GM19328 (cell line): ENCODE data around the gene ARHGEF10L.

ENCODE experiments used
- ATAC-seq: cut with Tn5 transposase; IDR thresholded peaks from one replicate; pipeline ENCODE4 v1.9.1; 2021; ENCODE audit warnings: mild to moderate bottlenecking, moderate library complexity; ENCODE audit not compliant: unreplicated experiment

Gene ARHGEF10L

DNA sequence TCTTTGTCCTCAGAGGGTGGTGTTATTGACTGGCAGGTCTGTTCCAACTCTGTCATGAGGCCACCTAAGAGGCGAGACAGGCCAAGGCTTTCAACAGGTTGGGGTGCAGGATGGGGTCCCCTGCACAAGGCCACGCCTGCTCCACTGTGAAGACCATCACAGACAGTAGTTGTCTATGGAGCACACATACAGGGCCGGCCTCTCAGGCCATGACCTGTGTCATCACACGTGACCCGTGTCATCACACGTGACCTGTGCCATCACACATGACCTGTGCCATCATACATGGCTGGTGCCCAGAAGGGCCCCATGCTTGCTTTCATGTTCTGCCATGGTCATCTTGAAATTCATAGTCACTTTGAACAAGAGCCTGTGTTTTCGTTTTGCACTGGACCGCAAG, 91.9 kb downstream of the ARHGEF10L start:
- no peak for ATAC-seq

DNA sequence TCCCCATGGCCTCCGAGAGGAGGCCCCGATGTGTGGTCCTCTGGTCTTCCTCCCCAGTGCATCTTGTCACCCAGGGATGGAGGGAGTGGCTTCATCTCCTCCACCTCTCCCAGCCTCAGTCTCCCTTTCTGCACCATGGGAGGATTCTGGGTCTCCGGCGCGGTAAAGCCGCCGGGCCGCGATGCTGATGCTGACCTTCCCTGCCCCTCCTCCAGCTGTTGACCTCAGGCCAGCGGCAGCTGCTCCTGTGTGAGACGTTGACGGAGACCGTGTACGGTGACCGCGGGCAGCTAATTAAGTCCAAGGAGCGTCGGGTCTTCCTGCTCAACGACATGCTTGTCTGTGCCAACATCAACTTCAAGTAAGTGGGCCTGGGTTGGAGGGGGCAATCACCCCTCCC, 92.6 kb downstream of the ARHGEF10L start:
- no peak for ATAC-seq

DNA sequence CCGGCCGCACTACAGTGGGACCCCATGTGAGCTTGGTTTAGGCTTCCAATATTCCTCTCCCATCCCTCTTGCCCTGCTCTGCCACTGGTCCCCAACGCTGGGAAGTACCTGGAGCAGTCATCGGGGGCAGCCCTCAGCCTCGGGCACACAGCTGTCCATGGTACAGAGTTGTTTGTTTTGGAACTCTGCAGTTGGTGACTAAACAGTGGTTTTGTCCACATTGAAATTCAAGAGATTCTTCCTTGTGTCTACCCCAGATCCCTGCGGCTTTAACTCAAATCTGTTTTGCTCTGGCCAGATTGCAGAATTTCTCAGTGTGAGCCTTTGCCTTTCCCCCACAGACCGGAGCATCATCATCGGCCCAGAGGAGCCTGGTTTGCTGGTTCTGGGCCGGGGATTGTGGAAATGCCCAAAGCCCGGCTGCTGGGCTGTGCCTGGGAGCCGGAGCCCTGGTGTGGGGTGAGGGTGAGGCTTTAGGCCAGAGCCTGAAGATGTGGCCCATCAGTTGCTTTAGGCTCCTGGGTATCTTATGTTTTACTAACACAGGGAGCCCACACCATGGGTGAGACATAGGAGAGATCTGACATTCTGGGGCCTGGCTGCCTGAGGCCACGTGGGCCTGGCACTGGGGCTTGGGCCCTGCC, 93.2 kb downstream of the ARHGEF10L start:
- ATAC-seq: no peak

DNA sequence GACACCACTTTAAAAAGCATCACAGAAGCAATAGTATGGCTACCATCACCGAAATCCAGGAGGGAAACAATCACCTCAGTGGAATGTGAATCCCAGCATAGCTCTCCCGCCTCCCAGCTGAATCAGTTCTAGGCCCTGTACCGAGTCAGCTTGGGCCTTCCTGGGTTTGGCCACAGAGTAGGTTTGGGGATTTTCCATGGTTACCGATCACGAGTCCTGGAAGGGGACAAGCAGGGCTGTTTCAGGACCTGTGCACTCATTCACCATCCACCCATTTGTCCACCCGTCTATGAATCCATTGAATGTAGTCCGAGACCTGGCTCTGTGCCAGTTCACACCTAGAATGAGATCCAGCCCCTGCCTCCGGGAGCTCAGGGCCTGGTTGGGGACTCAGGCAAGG, 94.2 kb downstream of the ARHGEF10L start:
- ATAC-seq: no peak

DNA sequence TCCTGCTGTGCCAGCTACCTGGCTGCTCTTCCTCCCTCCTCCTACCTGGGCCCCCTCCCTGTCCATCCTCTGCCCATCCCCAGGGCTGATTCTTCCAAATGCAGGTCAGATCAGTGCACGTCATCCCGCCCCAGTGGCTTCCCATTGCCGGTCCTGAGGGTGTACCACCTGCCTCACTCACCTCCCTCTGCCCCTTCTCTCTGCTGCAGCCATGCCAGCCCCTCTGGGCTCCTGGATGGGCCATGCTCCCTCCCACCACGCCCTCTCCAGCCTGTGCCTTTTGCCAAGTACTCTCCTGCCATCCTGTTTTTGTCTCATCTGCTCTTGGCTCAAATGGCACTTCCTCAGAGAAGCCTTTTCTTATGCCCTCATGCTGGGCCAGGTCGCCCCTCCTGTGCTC, 95.8 kb downstream of the ARHGEF10L start:
- no peak for ATAC-seq

DNA sequence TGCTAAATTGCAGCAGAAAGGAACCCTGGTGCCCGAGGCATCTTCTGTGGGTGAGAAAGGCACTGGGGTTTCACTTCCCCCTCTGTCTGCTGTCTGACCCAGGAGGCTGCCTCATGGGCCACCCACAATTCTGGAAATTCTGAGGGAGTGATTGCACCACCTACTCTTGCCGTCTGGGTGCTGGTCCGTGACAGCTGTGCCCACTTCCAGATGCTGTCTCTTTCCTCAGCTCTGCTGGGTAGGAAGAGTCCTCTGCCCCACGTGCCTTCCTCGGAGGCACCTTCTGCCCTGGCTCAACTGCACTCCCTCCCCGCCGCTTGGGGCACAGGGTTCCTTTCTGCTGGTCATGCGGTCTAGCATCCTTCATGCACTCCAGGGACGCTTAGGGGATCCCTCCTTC, 96.3 kb downstream of the ARHGEF10L start:
- no peak for ATAC-seq

DNA sequence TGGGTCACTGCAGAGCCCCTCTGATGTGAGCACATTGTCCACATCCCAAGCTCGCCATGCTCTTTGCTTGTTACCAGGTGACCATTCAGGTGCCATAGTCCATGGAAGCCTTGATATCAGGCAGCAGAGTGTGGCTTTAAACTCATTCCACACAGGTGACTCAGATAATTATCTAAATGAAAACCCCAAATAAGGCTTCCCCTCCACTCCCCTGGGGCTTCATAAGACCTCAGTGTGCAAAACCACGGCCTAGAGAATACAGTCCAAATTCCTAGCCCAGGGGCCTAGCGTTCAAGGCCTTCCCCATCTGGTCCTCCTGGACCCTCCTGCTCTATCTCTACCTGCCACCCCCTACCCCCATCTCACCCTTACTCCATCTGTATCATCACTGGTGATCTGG, 97.1 kb downstream of the ARHGEF10L start:
- ATAC-seq: no peak

DNA sequence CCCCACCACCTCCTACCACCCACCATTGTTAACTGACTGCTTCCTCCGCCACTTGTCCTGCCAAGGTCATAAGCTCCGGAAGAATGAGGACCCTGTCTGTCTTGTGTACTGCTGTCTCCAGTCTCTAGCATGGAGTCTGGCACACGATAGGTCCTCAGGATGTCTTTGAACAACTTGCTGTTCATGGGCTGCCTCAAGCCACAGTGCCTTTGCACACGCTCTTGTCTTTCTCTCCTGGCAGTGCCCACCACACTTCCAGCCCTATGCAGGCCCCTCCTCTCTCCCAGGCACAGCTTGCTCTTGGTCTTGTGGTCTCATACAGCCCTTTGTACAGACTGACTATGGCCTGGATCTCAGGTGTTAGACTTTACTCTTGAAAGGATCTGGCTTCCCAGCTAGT, 97.6 kb downstream of the ARHGEF10L start:
- ATAC-seq: no peak

DNA sequence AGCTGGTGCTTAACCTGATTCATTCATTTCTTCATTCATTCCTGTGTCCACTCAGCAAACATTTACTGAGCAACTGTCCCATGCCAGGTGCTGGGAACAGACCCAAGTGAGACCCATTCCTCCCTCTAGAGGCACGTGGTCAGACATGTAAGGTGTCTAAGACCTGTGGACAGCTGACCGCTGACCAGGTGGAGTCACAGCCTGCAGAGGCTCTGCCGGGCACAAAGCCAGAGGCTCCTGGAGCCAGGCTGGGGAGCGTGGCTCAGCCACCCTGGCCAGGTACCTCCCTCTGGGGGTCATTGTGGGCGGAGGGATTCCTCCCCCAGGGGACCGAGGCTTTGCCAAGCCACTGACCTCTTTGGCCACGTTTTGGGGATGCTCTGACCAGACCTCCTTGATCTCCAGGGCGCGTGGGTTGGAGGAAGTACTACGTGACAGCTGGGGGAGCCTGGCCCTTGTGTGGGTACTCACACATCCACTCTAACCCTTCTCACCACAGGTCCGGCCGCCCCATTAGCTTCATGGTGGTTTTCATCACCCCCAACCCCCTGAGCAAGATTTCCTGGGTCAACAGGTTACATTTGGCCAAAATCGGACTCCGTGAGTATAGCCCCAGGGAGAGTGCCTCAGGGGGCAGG, 100.3 kb downstream of the ARHGEF10L start:
- no peak for ATAC-seq

DNA sequence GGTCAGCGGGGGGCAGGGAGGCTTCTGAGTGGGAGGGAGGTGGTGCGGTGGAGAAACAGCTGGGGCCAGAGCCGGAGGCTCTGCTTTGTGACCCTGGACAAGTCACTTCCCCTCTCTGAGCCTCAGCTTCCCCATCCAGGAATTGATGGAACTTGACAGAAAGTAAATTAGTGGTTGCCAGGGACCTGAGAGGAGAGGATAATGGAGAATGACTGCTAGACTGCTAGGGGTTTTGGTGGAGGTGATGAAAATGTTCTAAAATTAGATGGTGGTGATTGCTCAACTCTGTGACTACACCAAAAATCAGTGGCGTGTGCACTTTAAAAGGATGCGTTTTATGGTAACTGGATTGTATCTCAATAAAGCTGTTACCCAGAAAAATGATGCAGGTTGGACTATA, 100.9 kb downstream of the ARHGEF10L start:
- ATAC-seq: no peak

DNA sequence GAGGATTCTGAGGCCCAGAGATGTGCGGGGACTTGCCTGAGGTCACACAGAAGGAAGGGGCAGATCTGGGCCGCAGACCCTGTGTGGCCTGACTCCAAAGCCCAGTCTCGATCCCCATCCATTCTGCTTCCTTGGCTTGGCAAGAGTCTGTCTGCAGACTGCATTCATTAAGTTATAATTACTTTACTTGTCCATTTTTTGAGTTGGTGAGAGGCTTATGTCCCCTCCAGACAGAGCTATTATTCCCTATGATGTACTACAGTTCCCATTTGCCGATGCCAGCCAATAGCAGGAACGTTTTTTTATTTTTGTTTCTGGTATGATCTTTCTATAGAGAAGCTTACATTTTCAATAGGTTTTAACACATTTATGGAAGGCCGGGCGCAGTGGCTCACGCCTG, 101.5 kb downstream of the ARHGEF10L start:
- no peak for ATAC-seq

DNA sequence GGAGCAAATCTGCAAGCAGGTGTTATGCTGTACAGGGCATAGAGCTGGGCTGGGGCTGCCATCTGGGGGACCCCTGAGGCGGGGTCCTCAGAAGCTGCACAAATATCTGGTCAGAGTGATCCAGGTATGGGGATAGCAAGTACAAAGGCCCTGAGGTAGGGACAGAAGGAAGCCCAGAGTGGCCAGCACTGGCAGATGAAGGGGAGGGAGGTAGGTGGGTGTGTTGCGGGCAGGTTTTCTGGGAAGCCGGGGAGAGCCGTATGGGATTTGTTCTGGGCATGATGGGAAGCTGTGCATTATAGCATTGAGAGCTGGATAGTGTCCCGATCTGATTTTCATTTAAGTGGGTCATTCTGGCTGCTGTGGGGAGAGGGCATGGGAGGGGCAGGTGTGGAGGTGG, 102.7 kb downstream of the ARHGEF10L start:
- no peak for ATAC-seq

DNA sequence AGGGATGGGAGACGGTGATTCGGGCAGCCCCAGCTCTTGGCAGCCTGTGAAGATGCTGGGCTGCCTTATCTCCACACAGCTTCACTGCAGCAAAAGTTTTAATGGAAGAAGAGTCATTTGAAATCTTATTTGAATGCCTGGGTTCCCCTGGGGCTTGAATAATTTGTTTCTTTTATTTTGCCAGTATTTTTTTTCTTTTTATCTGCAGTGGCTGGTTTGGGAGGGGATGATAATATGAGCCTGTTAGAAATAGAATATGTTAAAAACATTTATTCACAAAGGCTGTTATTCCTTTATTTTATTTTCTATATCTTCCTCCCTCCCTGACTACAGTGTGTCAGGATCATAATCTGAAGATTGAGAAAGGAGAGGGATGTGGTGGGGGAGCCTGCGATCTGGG, 103.4 kb downstream of the ARHGEF10L start:
- ATAC-seq: no peak

DNA sequence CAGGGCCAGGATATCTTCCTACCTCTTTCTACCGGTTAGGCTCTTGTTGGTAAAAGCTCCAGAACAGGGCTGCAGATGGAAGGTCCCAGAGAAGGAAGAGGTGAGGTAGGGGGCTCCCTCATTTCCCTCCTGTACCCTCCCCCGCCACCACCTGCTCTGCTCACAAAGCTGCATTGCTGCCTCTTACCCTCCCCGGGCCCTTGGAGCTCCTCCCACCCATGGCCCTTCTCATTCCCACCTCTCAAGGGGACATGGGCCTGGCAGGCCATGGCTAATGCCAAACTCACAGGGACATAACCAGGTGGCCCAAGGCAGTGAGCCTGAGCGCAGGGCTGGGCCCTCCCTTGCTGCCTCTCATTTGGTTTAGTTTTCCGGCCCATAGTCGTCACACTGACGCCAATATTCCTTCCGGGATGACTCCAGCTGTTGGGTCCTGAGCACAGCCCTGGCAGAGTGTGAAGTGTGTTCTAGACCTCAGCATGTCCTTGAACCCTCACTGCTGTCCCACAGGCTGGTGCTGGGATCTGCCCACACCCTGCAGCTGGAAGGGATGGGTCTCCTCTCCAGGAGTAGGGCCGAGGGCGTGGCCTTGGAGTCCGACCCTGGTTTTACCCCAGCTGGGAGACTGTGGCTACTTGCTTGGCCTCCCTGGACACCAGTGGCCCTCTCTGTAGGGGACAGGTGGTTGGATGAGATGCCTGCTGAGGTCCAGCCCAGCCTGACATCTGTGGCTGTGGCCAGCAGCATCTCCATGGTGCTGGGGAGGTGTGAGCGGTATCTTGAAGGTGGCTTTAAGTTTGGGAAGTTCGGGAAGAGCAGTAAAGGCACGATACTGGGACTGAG, 104.6 kb downstream of the ARHGEF10L start:
- ATAC-seq: no peak

DNA sequence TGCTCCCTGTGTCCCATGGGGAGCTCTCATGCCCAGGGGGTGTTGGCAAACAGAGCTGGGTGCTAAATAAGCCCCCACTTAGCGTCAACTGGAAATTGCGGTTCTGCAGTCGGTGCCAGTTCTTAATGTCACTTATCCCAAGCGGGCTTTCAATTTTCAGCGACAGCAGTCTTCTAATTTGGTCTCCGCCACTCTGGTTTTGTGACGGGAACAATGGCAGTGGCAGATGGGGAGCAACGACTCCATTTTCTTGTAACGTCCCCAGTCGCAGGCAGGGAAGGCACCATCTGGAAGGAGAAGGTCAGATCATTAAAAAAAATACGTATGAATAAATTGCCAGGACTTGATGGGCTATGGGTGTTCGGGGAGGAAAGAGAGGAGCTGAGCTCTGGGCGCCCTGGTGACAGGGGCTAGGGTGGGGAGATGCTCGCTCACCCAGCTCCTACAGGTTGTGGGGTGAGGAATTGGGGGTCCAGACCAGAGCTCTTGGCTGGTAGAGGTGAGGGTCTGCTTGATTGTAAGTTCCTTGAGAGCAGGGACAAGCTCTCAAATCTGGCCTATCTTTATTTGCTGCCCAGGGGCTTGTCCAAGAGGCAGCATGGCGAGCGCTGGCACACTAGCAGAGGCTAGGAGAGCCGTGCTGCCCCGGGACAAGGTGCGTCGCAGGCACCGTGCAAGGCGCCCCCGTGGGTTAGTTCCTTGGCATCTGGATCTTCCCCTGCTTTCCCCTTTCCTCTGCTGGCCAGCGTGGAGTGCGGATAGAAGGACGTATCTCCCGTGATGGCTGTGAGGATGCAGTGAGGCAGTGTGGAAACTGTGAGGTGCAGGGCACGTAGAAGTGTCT, 105.8 kb downstream of the ARHGEF10L start:
- ATAC-seq: no peak

DNA sequence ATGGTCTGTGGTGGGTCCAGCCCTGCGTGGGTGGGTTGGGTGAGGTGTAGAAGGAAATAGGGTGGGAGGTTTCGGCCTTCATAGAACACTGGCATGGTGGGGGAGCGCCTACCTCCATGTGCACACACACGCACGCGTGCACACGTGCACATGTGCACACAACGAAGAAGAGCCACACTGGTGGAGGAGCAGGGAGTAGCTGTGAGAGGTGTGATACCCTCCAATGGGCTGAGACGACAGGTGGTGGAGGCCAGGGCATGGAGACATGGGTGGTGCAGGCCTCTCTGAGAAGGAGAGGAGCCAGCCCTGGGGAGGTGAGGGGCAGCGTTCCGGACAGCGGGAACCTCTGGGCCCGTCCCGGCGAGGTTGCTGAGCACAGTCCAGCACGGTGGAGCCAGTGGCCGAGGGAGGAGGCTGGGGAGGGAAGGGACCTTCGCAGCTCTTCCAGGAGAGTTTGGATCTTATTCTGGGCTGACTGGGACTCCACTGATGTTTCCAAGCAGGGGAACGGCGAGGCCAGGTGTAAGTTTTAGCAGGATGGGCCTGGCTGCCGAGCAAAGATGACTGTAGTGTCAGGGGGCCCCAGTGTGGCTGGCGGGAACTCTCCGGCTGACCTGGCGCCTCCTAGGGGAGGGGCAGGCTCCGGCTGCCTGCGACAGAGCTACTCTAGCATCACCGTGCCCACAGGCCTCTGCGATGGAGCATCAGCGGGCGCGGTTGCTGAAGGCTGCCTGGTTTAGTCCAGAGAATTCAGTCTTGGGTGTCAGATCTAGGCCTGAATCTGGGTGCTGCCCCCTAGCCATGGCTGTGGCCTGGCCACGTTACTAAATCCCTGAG, 107.2 kb downstream of the ARHGEF10L start:
- no peak for ATAC-seq

DNA sequence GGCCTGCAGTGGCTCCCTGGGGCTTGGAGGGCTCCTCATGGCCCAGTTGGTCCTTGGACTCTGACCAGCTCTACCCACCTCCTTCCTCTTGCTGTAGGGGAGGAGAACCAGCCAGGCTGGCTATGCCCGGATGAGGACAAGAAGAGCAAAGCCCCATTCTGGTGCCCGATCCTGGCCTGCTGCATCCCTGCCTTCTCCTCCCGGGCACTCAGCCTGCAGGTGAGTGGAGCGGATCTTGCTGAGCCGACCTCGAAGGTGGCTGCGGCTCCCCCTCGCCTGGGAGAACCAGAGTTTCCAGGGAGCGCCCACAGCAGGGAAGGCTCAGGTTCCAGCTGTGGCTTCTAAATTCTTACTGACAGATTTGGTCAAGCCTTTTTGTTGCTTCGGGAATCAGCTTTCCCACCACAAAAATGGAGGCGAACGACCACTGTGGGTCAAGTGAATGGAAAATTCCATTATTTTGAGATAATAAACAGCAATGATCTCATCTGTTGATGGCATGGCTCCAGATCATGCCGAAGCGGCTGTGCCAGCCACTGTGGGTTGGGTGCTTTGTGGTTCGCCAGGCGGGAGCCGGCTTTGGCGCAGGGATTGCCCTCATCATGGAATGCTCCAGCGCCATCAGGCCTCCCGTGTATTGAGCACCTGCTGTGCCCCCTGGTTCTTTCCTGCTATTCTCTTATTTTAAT, 109.1 kb downstream of the ARHGEF10L start:
- ATAC-seq: no peak

DNA sequence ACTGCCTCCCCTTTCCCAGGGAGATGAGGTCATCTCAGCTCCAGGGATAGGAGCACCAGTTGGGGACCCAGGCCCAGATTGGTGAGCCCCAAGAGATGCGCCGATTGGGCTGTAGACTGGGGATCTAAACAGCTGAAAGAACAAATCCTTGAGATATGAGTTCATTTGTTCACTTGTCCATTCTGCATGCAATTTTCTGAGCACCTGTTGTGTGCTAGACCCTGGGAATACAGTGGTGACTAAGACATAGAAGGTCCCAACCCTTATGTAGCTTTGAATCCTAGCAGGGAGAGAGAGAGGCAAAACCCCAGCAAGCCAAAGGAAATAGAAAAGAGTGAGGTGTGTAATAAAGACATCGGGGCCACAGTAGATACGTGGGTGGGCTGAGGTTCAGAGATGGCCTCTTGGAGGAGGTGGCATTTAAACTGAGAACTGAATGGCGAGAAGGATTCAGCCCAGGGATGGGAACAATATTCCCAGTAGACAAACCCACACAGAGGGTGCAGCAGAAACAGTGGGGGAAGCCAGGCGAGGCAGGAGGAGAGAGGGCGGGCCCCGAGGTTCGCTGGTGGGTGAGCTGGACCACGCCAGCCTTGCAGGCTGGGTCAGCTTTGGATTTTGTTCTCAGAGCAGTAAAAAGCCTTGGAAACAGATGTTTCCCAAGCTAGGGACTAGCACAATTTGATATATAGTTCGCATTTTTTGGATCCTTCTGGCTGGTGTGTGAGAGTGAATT, 110.0 kb downstream of the ARHGEF10L start:
- no peak for ATAC-seq

DNA sequence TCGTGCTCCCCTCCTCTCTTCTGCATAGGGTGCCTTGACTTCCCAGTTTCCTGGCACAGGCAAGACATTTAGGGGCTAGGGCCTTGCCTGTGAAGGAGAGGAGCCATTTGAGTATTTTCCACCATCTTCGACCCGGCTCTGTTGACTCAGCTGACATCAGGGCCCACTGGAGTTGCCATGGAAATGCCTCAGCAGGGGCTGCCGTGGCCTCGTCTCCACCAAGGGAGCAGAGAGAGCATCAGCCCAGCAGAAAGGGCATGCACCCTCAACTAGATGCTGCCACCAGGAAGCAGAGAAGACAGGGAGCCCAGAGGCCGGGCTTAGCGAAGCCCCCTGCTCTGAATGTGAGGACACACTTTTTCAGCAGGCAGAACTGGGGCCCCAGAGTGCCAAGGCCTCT, 113.8 kb downstream of the ARHGEF10L start:
- ATAC-seq: no peak
